NCI-H526 treated with DMSO at 0.1 percent for 48 hours (cell line): ENCODE results near the gene SAMM50.

ENCODE experiments used
- DNase-seq: peaks from one replicate; lab custom pipeline; 2025; lab: John Stamatoyannopoulos, UW

Gene SAMM50

GRCh38 chr22:43955040-43955882 is at the start of gene SAMM50:
Gene SAMM50, plus strand, starts transcription at chr22:43955442. Its CDS starts 136 bp downstream, at chr22:43955578.
- DNase-seq, result peak; percentile 78

GRCh38 chr22:43905681-43906080 is 49.6 kb upstream of the SAMM50 start:
- no peak for DNase-seq

GRCh38 chr22:43909708-43910107 is 45.5 kb upstream of the SAMM50 start:
- no peak for DNase-seq

GRCh38 chr22:43910178-43910695 is 45.0 kb upstream of the SAMM50 start:
- DNase-seq, result no peak

- no peak for DNase-seq
These were observed 43.9 kb upstream of the SAMM50 start for GRCh38 chr22:43911351-43911750.

GRCh38 chr22:43917521-43917920 is 37.7 kb upstream of the SAMM50 start:
- DNase-seq, result no peak

GRCh38 chr22:43919106-43919973 is 35.9 kb upstream of the SAMM50 start:
- no peak for DNase-seq

- DNase-seq, result no peak
These were observed 33.9 kb upstream of the SAMM50 start for GRCh38 chr22:43921370-43921769.

- DNase-seq, result no peak
These were observed 33.1 kb upstream of the SAMM50 start for GRCh38 chr22:43922123-43922522.

GRCh38 chr22:43923191-43923590 is 32.1 kb upstream of the SAMM50 start:
- DNase-seq, result no peak

GRCh38 chr22:43923631-43924464 is 31.4 kb upstream of the SAMM50 start, which contains the start of gene PNPLA3:
Gene PNPLA3, plus strand, starts transcription at chr22:43923805. Its CDS starts 107 bp downstream, at chr22:43923912.
- peak; percentile 48 for DNase-seq

- DNase-seq, result no peak
These were observed 30.4 kb upstream of the SAMM50 start for GRCh38 chr22:43924877-43925276.

- DNase-seq, result no peak
These were observed 29.6 kb upstream of the SAMM50 start for GRCh38 chr22:43925433-43926348.

GRCh38 chr22:43926349-43926710 is 28.9 kb upstream of the SAMM50 start:
- DNase-seq, result no peak

- DNase-seq, result no peak
These were observed 26.8 kb upstream of the SAMM50 start for GRCh38 chr22:43928468-43928867.

GRCh38 chr22:43928908-43929307 is 26.3 kb upstream of the SAMM50 start:
- DNase-seq, result no peak

GRCh38 chr22:43931771-43932170 is 23.5 kb upstream of the SAMM50 start:
- DNase-seq, result no peak

- no peak for DNase-seq
These were observed 13.8 kb upstream of the SAMM50 start for GRCh38 chr22:43941449-43941848.

GRCh38 chr22:43944670-43945430 is 10.4 kb upstream of the SAMM50 start:
- DNase-seq, result no peak
